GM12891 (cell line): Measurements from ENCODE around the gene HBG2.

Source experiments
- POLR2A ChIP-seq: IDR thresholded peaks from 2 replicates; pipeline ENCODE4 v1.6.1; 2011; ENCODE audit warnings: low read depth, low read length, control low read depth
- POLR2AphosphoS5 ChIP-seq: IDR thresholded peaks from 2 replicates; pipeline ENCODE4 v1.6.1; 2011; ENCODE audit warnings: low read depth, low read length, control low read depth
- TAF1 ChIP-seq: IDR thresholded peaks from 2 replicates; pipeline ENCODE4 v1.6.1; 2011; ENCODE audit warnings: low read depth, low read length, control low read depth

- no peak for TF ChIP-seq POLR2A
- no peak for TF ChIP-seq POLR2AphosphoS5
- no peak for TF ChIP-seq TAF1
Observed at GRCh38 chr11:5225480-5225871, 29.1 kb downstream of the HBG2 start.
